ENCODE measurements around the gene GRM4. TPM values are rescaled to one million over a fixed set of nuclear protein-coding genes. Genes with fewer than 3 reads are reported as not detected.
A peak's percentile ranks its signal among the peaks of the same experiment; 100 is the strongest.

Gene GRM4
- total RNA-seq, 1 experiment from 2014 or later: not detected

GRCh38 chr6:33995309-33996119 is 150.4 kb downstream of the GRM4 start:
- peaks cover 100% of the 10 kb centered on the region for H3K27me3 Mint-ChIP-seq (ENCODE audit: unreplicated experiment)
- H3K9me3 Mint-ChIP-seq (ENCODE audit: low read depth, unreplicated experiment): peaks cover 2% of the 10 kb centered on the region
- peak; percentile 10 for TF ChIP-seq CTCF (IDR thresholded peaks at IDR 0.05; ENCODE audit: unreplicated experiment)
- H3K4me1 Mint-ChIP-seq (ENCODE audit: low read depth, unreplicated experiment): no peaks in the 10 kb centered on the region
- no peak overlapping the region for H3K27ac Mint-ChIP-seq (ENCODE audit: unreplicated experiment)
- no peaks in the 10 kb centered on the region for H3K36me3 Mint-ChIP-seq (ENCODE audit: insufficient read depth, unreplicated experiment)
- no peak for DNase-seq
- no peak overlapping the region for H3K4me3 Mint-ChIP-seq (ENCODE audit: low read depth, unreplicated experiment)
- CTCF ChIA-PET: no interaction called here
- intact Hi-C loops (cut with micrococcal nuclease; ENCODE audit: unreplicated experiment): no loop called here
- no TSS peak for BruUV-seq (replicated peaks)

GRCh38 chr6:33994472-33995308 is 151.2 kb downstream of the GRM4 start:
- peaks cover 2% of the 10 kb centered on the region for H3K9me3 Mint-ChIP-seq (ENCODE audit: low read depth, unreplicated experiment)
- CTCF ChIA-PET: no interaction called here
- intact Hi-C loops (cut with micrococcal nuclease; ENCODE audit: unreplicated experiment): no loop called here
- TF ChIP-seq CTCF (IDR thresholded peaks at IDR 0.05; ENCODE audit: unreplicated experiment): peak; percentile 11
- no peaks in the 10 kb centered on the region for H3K36me3 Mint-ChIP-seq (ENCODE audit: insufficient read depth, unreplicated experiment)
- H3K27ac Mint-ChIP-seq (ENCODE audit: unreplicated experiment): no peak overlapping the region
- no peak overlapping the region for H3K4me3 Mint-ChIP-seq (ENCODE audit: low read depth, unreplicated experiment)
- DNase-seq: no peak
- H3K27me3 Mint-ChIP-seq (ENCODE audit: unreplicated experiment): peaks cover 100% of the 10 kb centered on the region
- no TSS peak for BruUV-seq (replicated peaks)
- H3K4me1 Mint-ChIP-seq (ENCODE audit: low read depth, unreplicated experiment): no peaks in the 10 kb centered on the region

GRCh38 chr6:33993653-33994471 is 152.0 kb downstream of the GRM4 start:
- peaks cover 100% of the 10 kb centered on the region for H3K27me3 Mint-ChIP-seq (ENCODE audit: unreplicated experiment)
- intact Hi-C loops (cut with micrococcal nuclease; ENCODE audit: unreplicated experiment): no loop called here
- no peak overlapping the region for H3K27ac Mint-ChIP-seq (ENCODE audit: unreplicated experiment)

More at GRCh38 chr6:33993653-33994471, 152.0 kb downstream of the GRM4 start:
- CTCF ChIA-PET: interaction anchor here (0.7 kb wide), 1 partner anchor 12 kb away, joined by 6 read pairs; no protein-coding TSS in a partner anchor
- no peak overlapping the region for H3K4me3 Mint-ChIP-seq (ENCODE audit: low read depth, unreplicated experiment)
- TF ChIP-seq CTCF (IDR thresholded peaks at IDR 0.05; ENCODE audit: unreplicated experiment): no peak
- peaks cover 2% of the 10 kb centered on the region for H3K9me3 Mint-ChIP-seq (ENCODE audit: low read depth, unreplicated experiment)
- H3K4me1 Mint-ChIP-seq (ENCODE audit: low read depth, unreplicated experiment): no peaks in the 10 kb centered on the region
- BruUV-seq (replicated peaks): no TSS peak
- no peak for DNase-seq
- no peaks in the 10 kb centered on the region for H3K36me3 Mint-ChIP-seq (ENCODE audit: insufficient read depth, unreplicated experiment)
